GM23338 (cell line): ENCODE results near the gene HSBP1. TPM values are rescaled to one million over a fixed set of nuclear protein-coding genes. Genes with fewer than 3 reads are reported as not detected.

ENCODE experiments used
- ATAC-seq: fragments of 200-7000 bp; cut with Tn5 transposase; 3 replicates; pipeline ENCODE4 v1.9.1; 2020
- DNase-seq: peaks from one replicate; pipeline ENCODE4 v3.0.0-alpha.2; 2015; ENCODE audit warnings: low spot score
- H2AFZ ChIP-seq: fragments of 200-600 bp; sonication (generic); 2 replicates; pipeline ENCODE4 v1.8.0; 2016; ENCODE audit warnings: antibody characterized with exemption, mild to moderate bottlenecking, moderate library complexity
- H3F3A ChIP-seq: fragments of 200-600 bp; sonication (generic); replicated peaks from 2 replicates; pipeline ENCODE4 v1.8.0; 2017; ENCODE audit warnings: antibody characterized with exemption, mixed run types, low read depth
- H3K27ac ChIP-seq: fragments of 200-600 bp; sonication (generic); 2 replicates; pipeline ENCODE4 v1.6.1; 2016; ENCODE audit warnings: low read depth
- H3K27me3 ChIP-seq: fragments of 200-600 bp; sonication (generic); 2 replicates; pipeline ENCODE4 v1.8.0; 2016; ENCODE audit warnings: mild to moderate bottlenecking, mixed run types, moderate library complexity; ENCODE audit not compliant: insufficient read depth
- H3K36me3 ChIP-seq: fragments of 200-600 bp; sonication (generic); 2 replicates; pipeline ENCODE4 v1.8.0; 2016; ENCODE audit warnings: mild to moderate bottlenecking; ENCODE audit not compliant: insufficient read depth
- H3K4me1 ChIP-seq: fragments of 200-600 bp; sonication (generic); 2 replicates; pipeline ENCODE4 v1.8.0; 2016; ENCODE audit warnings: mild to moderate bottlenecking, moderate library complexity; ENCODE audit not compliant: insufficient read depth
- H3K4me2 ChIP-seq: fragments of 200-600 bp; sonication (generic); 2 replicates; pipeline ENCODE4 v1.7.1; 2017; ENCODE audit warnings: mixed run types
- H3K4me3 ChIP-seq: fragments of 200-600 bp; sonication (generic); 2 replicates; pipeline ENCODE4 v1.6.1; 2016; ENCODE audit warnings: mixed run types
- H3K79me2 ChIP-seq: fragments of 200-600 bp; sonication (generic); replicated peaks from 2 replicates; pipeline ENCODE4 v1.8.0; 2017; ENCODE audit warnings: mild to moderate bottlenecking; ENCODE audit not compliant: insufficient read depth
- H3K9me2 ChIP-seq: fragments of 200-600 bp; sonication (generic); 2 replicates; pipeline ENCODE4 v1.8.0; 2017; ENCODE audit not compliant: insufficient read depth
- H4K20me1 ChIP-seq: fragments of 200-600 bp; sonication (generic); replicated peaks from 2 replicates; pipeline ENCODE4 v1.8.0; 2017; ENCODE audit warnings: mild to moderate bottlenecking; ENCODE audit not compliant: insufficient read depth
- H3K27ac Mint-ChIP-seq: 2 replicates; pipeline ENCODE4 v1.8.0; 2020; ENCODE audit warnings: inconsistent platforms, mild to moderate bottlenecking, moderate library complexity, mixed read lengths
- H3K27me3 Mint-ChIP-seq: 3 replicates; pipeline ENCODE4 v1.8.0; 2022; ENCODE audit warnings: low read depth, mild to moderate bottlenecking, moderate library complexity, mixed read lengths, inconsistent platforms; ENCODE audit not compliant: insufficient read depth, poor library complexity
- H3K36me3 Mint-ChIP-seq: 3 replicates; pipeline ENCODE4 v1.8.0; 2021; ENCODE audit warnings: low read depth, mild to moderate bottlenecking, inconsistent platforms, moderate library complexity, mixed read lengths
- H3K4me1 Mint-ChIP-seq: 3 replicates; pipeline ENCODE4 v1.8.0; 2020; ENCODE audit warnings: mild to moderate bottlenecking, inconsistent platforms, mixed read lengths
- H3K4me3 Mint-ChIP-seq: 3 replicates; pipeline ENCODE4 v1.8.0; 2021; ENCODE audit warnings: moderate library complexity, mild to moderate bottlenecking, inconsistent platforms, mixed read lengths
- H3K9me3 Mint-ChIP-seq: 3 replicates; pipeline ENCODE4 v1.8.0; 2020; ENCODE audit warnings: moderate library complexity, mild to moderate bottlenecking, inconsistent platforms, mixed read lengths
- ETS1 ChIP-seq: IDR thresholded peaks from 2 replicates; pipeline ENCODE4 v1.6.1; 2016; ENCODE audit warnings: antibody characterized with exemption
- NANOG ChIP-seq: IDR thresholded peaks from 2 replicates; pipeline ENCODE4 v1.6.1; 2016; ENCODE audit warnings: antibody characterized with exemption, borderline replicate concordance
- POLR2AphosphoS5 ChIP-seq: IDR thresholded peaks from 2 replicates; pipeline ENCODE4 v1.6.1; 2016; ENCODE audit warnings: antibody characterized with exemption, low read depth
- ZNF462 ChIP-seq: fragments of 250-450 bp; sonication (Bioruptor Pico); IDR thresholded peaks from 2 replicates; pipeline ENCODE4 v1.5.0; 2020; ENCODE audit warnings: mild to moderate bottlenecking, moderate library complexity
- polyA plus RNA-seq: library from polyadenylated mRNA; unstranded; fragments of >200 nt; fragmentation: Nextera tagmentation; extraction: Ambion mirVana; gene quantifications from 2 replicates; pipeline ENCODE4 v1.2.1, GENCODE V29; 2016
- total RNA-seq: library from RNA; depleted of rRNA; stranded (reverse); fragments of >200 nt; shearing (Covaris generic); gene quantifications from 2 replicates; pipeline ENCODE4 v1.2.3, GENCODE V29; 2014

Gene HSBP1
- total and polyA plus RNA-seq, 2 experiments from 2014 or later: 71.0 to 817 TPM

GRCh38 chr16:83810901-83811300, 3.1 kb downstream of the HSBP1 start:
- Histone ChIP-seq H3K79me2 (peaks cover 30% of the 10 kb centered on the region), H4K20me1 (no peaks in the 10 kb centered on the region; the same call in 1 of the 2 replicates), H3K27me3 (no peaks in the 10 kb centered on the region), H3K4me3 (no peak overlapping the region), H3K9me2 (peaks cover 6% of the 10 kb centered on the region; the same call in 1 of the 2 replicates), H3K36me3 (peaks cover 11% of the 10 kb centered on the region; the same call in 1 of the 2 replicates), H3K27ac (no peak overlapping the region), H2AFZ (no peak overlapping the region), H3K4me1 (peaks cover 41% of the 10 kb centered on the region), H3K4me2 (no peak overlapping the region), H3F3A (peaks cover 9% of the 10 kb centered on the region; the same call in 1 of the 2 replicates)
- TF ChIP-seq POLR2AphosphoS5 (no peak), ETS1 (no peak), ZNF462 (CRISPR knock-in tag) (no peak), NANOG (no peak)
- no peak for DNase-seq
- Mint-ChIP-seq H3K4me1 (peaks cover 32% of the 10 kb centered on the region), H3K9me3 (no peaks in the 10 kb centered on the region; the same call in 2 of the 3 replicates), H3K27me3 (peaks cover 10% of the 10 kb centered on the region), H3K27ac (no peak overlapping the region), H3K36me3 (peaks cover 42% of the 10 kb centered on the region), H3K4me3 (no peak overlapping the region)
- ATAC-seq: no peak
